Measurements from ENCODE around the gene NRXN3. TPM values are rescaled to one million over a fixed set of nuclear protein-coding genes. Genes with fewer than 3 reads are reported as not detected.
A peak's percentile ranks its signal among the peaks of the same experiment; 100 is the strongest.
"Not testable (repeated sequence)": the region's sequence is repeated elsewhere in the genome, so short reads cannot be mapped to it uniquely, and the experiment has no call there.

Gene NRXN3
- total RNA-seq, 1 donor from 2014 or later = 38.1 TPM

GRCh38 chr14:78519863-78520262 lies 349.7 kb downstream of the NRXN3 start:
- DNase-seq (ENCODE audit: low spot score) (no peak), ATAC-seq (no peak)
- intact Hi-C loops (cut with DNase I) = no loop called here

- intact Hi-C loops (cut with DNase I) = no loop called here
- DNase-seq (ENCODE audit: low spot score) (no peak), ATAC-seq (no peak)
Observed at GRCh38 chr14:78524196-78524595, 354.0 kb downstream of the NRXN3 start.

GRCh38 chr14:78524766-78525165 lies 354.6 kb downstream of the NRXN3 start:
- DNase-seq (ENCODE audit: low spot score) (no peak), ATAC-seq (no peak)
- intact Hi-C loops (cut with DNase I) = no loop called here

GRCh38 chr14:78530078-78530477 lies 359.9 kb downstream of the NRXN3 start:
- intact Hi-C loops (cut with DNase I) = no loop called here
- DNase-seq (ENCODE audit: low spot score) (no peak), ATAC-seq (no peak)

- no peak for ATAC-seq
- intact Hi-C loops (cut with DNase I) = no loop called here
- DNase-seq (ENCODE audit: low spot score) = no peak
Observed at GRCh38 chr14:78534141-78534540, 364.0 kb downstream of the NRXN3 start.

- no peak for ATAC-seq
- intact Hi-C loops (cut with DNase I) = no loop called here
Observed at GRCh38 chr14:78535041-78535440, 364.9 kb downstream of the NRXN3 start.

GRCh38 chr14:78541788-78542187 lies 371.6 kb downstream of the NRXN3 start:
- ATAC-seq; intact Hi-C loops (cut with DNase I); DNase-seq (ENCODE audit: low spot score): not testable (repeated sequence)

More at GRCh38 chr14:78535041-78535440, 364.9 kb downstream of the NRXN3 start:
- no peak for DNase-seq (ENCODE audit: low spot score)

- DNase-seq (ENCODE audit: low spot score) (no peak), ATAC-seq (no peak)
- intact Hi-C loops (cut with DNase I) = no loop called here
Observed at GRCh38 chr14:78543433-78543832, 373.3 kb downstream of the NRXN3 start.

- ATAC-seq (no peak), DNase-seq (ENCODE audit: low spot score) (no peak)
- intact Hi-C loops (cut with DNase I) = loop anchor here (10.0 kb wide), 1 partner anchor 696 kb away; no protein-coding TSS in a partner anchor
Observed at GRCh38 chr14:78561074-78561473, 390.9 kb downstream of the NRXN3 start.

GRCh38 chr14:78566026-78566858 lies 396.1 kb downstream of the NRXN3 start:
- ATAC-seq (peak; percentile 94), DNase-seq (ENCODE audit: low spot score) (peak; percentile 86)
- intact Hi-C loops (cut with DNase I) = loop anchor here (10.0 kb wide), 1 partner anchor 701 kb away; no protein-coding TSS in a partner anchor

- DNase-seq (ENCODE audit: low spot score) = no peak
- ATAC-seq = no peak
- intact Hi-C loops (cut with DNase I) = loop anchor here (10.0 kb wide), 1 partner anchor 702 kb away; no protein-coding TSS in a partner anchor
Observed at GRCh38 chr14:78566859-78567172, 396.6 kb downstream of the NRXN3 start.

GRCh38 chr14:78567343-78567742 lies 397.2 kb downstream of the NRXN3 start:
- intact Hi-C loops (cut with DNase I) = loop anchor here (10.0 kb wide), 1 partner anchor 703 kb away; no protein-coding TSS in a partner anchor
- no peak for DNase-seq (ENCODE audit: low spot score)
- ATAC-seq = no peak

- intact Hi-C loops (cut with DNase I); DNase-seq (ENCODE audit: low spot score); ATAC-seq: not testable (repeated sequence)
Observed at GRCh38 chr14:78573736-78574135, 403.6 kb downstream of the NRXN3 start.

GRCh38 chr14:78576437-78577166 lies 406.4 kb downstream of the NRXN3 start:
- intact Hi-C loops (cut with DNase I) = no loop called here
- ATAC-seq (no peak), DNase-seq (ENCODE audit: low spot score) (no peak)

- intact Hi-C loops (cut with DNase I) = no loop called here
- no peak for DNase-seq (ENCODE audit: low spot score)
- ATAC-seq = no peak
Observed at GRCh38 chr14:78581229-78581628, 411.1 kb downstream of the NRXN3 start.

- no peak for DNase-seq (ENCODE audit: low spot score)
- intact Hi-C loops (cut with DNase I) = no loop called here
- no peak for ATAC-seq
Observed at GRCh38 chr14:78586681-78587080, 416.5 kb downstream of the NRXN3 start.

GRCh38 chr14:78588906-78589305 lies 418.7 kb downstream of the NRXN3 start:
- DNase-seq (ENCODE audit: low spot score) (no peak), ATAC-seq (no peak)
- intact Hi-C loops (cut with DNase I) = no loop called here

- ATAC-seq = no peak
- DNase-seq (ENCODE audit: low spot score) = no peak
- intact Hi-C loops (cut with DNase I) = no loop called here
Observed at GRCh38 chr14:78592616-78593219, 422.5 kb downstream of the NRXN3 start.

- intact Hi-C loops (cut with DNase I) = no loop called here
- DNase-seq (ENCODE audit: low spot score) (no peak), ATAC-seq (no peak)
Observed at GRCh38 chr14:78593949-78594348, 423.8 kb downstream of the NRXN3 start.

GRCh38 chr14:78595797-78596196 lies 425.6 kb downstream of the NRXN3 start:
- intact Hi-C loops (cut with DNase I) = no loop called here
- DNase-seq (ENCODE audit: low spot score) (no peak), ATAC-seq (no peak)

Measured in sciatic nerve (tissue), 2 donors.